Thyroid gland (tissue), 4 donors: ENCODE measurements around the gene LRRC73.

Experiments used
- POLR2A ChIP-seq, 2 donors: fragments of 450-650 bp; IDR thresholded peaks; one replicate each; pipeline ENCODE4 v1.6.1; 2017; ENCODE audit warnings: antibody characterized with exemption in 2 of 2, mild to moderate bottlenecking in 2 of 2, moderate library complexity in 1 of 2
- TF ChIP-seq, protein P1 (sequence below), 6 experiments: fragments of 200-600 bp in 3 of 6; fragments of 450-650 bp in 3 of 6; sonication (generic) in 3 of 6; IDR thresholded peaks; one replicate each; pipeline ENCODE4 v1.5.1; 2016 to 2019; ENCODE audit warnings: antibody characterized with exemption in 6 of 6, mild to moderate bottlenecking in 2 of 6, inconsistent platforms in 1 of 6, moderate library complexity in 1 of 6

DNA sequence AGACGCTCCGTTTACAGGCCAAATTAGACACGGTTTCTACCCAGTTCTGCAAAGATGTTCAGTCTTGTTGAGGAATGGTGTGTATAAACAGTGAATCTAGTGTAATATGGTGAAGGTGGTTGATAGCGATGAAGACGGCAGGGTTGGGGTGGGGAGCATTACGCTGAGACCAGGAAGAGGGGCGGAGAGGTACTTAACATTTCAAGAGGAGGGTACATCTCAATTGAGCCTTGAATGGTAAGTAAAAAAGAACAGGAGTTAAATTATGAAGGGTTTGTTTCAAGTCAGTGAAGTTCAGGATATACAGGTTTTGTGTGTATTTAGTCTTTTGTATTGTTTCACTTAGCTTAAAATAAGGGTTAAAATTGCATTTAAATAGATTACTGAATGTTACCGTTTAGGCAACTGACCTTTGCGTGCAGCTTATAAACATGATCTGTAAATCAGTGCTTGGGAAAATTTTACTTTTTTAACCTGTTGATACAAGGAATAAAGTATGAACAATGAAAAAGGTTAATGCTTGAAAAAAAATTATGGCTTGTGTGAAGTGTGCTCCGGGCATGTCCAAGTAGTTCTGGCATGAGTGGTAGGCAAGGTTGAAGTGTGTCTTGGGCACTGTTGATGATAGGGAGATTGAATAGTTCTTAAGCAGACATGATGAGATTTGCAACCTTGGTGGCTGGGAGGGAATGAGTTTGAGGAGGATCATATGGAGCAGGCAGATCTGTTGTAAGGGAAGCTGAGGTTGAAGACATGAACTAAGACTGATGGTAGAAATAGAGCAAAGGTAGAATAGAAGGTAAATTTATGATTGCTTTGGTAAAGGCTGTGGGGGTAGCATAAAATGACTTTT lies 7.6 kb upstream of the LRRC73 start:
- TF ChIP-seq, protein P1, sequence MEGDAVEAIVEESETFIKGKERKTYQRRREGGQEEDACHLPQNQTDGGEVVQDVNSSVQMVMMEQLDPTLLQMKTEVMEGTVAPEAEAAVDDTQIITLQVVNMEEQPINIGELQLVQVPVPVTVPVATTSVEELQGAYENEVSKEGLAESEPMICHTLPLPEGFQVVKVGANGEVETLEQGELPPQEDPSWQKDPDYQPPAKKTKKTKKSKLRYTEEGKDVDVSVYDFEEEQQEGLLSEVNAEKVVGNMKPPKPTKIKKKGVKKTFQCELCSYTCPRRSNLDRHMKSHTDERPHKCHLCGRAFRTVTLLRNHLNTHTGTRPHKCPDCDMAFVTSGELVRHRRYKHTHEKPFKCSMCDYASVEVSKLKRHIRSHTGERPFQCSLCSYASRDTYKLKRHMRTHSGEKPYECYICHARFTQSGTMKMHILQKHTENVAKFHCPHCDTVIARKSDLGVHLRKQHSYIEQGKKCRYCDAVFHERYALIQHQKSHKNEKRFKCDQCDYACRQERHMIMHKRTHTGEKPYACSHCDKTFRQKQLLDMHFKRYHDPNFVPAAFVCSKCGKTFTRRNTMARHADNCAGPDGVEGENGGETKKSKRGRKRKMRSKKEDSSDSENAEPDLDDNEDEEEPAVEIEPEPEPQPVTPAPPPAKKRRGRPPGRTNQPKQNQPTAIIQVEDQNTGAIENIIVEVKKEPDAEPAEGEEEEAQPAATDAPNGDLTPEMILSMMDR (IDR thresholded peaks at IDR 0.05) = no peak
- TF ChIP-seq POLR2A (IDR thresholded peaks at IDR 0.05) = no peak
